ENCODE measurements around the gene HINFP.

DNA sequence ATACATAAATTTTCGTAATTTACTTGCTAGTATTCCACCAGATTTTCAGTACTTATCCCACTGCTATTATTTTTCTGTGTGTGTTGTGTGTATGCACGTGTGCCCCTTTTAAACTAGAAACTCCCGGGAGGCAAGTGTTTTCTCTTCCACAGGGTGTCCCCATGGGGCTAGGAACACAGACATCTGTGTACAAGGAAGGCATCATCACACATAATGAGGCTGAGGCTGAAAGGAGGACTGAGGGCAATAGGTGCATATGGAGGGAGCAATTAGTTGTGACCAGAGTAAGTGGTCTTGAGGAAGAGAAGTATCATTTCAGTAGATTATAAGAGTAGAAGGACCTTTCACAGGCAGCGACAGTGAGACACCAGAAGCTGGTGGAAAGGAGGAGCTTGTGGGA, 17.6 kb upstream of the HINFP start:
- TF ChIP-seq, protein P1, sequence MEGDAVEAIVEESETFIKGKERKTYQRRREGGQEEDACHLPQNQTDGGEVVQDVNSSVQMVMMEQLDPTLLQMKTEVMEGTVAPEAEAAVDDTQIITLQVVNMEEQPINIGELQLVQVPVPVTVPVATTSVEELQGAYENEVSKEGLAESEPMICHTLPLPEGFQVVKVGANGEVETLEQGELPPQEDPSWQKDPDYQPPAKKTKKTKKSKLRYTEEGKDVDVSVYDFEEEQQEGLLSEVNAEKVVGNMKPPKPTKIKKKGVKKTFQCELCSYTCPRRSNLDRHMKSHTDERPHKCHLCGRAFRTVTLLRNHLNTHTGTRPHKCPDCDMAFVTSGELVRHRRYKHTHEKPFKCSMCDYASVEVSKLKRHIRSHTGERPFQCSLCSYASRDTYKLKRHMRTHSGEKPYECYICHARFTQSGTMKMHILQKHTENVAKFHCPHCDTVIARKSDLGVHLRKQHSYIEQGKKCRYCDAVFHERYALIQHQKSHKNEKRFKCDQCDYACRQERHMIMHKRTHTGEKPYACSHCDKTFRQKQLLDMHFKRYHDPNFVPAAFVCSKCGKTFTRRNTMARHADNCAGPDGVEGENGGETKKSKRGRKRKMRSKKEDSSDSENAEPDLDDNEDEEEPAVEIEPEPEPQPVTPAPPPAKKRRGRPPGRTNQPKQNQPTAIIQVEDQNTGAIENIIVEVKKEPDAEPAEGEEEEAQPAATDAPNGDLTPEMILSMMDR (IDR thresholded peaks at IDR 0.05): no peak
- no peak for TF ChIP-seq POLR2A (IDR thresholded peaks at IDR 0.05)
